Neuron (in vitro differentiated cells): ENCODE results near the gene IQSEC1.

Source experiments
- H2AFZ ChIP-seq: one replicate; pipeline ENCODE4 v1.6.1; 2013; ENCODE audit warnings: low read depth, mild to moderate bottlenecking, inconsistent platforms, low read length, moderate library complexity
- H3K27me3 ChIP-seq: one replicate; pipeline ENCODE4 v1.6.1; 2013; ENCODE audit warnings: low read length; ENCODE audit not compliant: insufficient read depth
- H3K36me3 ChIP-seq: one replicate; pipeline ENCODE4 v1.6.1; 2013; ENCODE audit warnings: low read length; ENCODE audit not compliant: insufficient read depth
- H3K4me1 ChIP-seq: one replicate; pipeline ENCODE4 v1.6.1; 2013; ENCODE audit warnings: low read length; ENCODE audit not compliant: insufficient read depth
- H3K4me3 ChIP-seq: 2 replicates; pipeline ENCODE4 v1.5.1; 2013; ENCODE audit warnings: mild to moderate bottlenecking, low read length, moderate library complexity
- H3K9me3 ChIP-seq: one replicate; pipeline ENCODE4 v1.6.1; 2013; ENCODE audit warnings: low read length

The IQSEC1 gene

DNA sequence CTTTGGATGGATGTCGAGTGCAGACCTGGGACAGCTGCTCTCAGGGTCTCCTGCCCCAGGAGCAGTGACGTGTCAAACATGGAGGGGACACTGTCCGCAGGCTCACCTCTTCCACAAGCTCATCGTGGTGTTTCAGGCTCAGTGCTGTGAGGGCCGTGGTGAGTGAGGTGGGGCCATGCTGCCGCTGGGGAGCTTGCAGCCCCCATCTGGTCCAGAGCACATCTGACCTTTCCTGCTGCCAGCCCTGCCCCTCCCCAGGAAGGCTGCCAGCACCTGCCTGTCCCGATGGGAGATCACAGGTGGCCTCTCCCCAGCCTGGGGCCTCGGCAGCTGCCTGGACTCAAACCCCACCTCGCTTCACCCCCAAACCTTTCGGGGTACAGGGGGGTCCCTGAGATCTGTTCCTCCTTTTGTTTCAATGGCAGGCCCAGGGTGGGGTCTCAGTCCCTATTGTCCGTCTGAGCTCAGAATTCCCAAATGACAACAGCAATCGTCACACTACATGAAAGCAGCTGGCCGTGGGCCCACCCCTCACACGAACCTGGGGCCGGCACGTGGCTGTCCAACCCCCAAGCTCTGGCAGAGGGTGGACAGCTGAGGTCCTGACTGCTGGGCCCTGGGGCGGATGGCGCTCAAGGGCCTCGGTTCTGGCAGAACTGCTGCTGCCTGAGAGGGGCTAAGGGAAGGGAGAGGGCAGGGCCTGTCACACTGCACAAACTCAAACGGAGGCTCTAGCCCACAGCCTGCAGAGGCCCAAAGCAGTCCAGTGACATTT, 166.9 kb downstream of the IQSEC1 start:
- no peak overlapping the region for H3K4me3 ChIP-seq
- peaks cover 85% of the 10 kb centered on the region for H3K36me3 ChIP-seq
- H3K4me1 ChIP-seq, result no peaks in the 10 kb centered on the region
- no peak overlapping the region for H2AFZ ChIP-seq
- H3K27me3 ChIP-seq, result no peaks in the 10 kb centered on the region
- H3K9me3 ChIP-seq, result no peaks in the 10 kb centered on the region

- Histone ChIP-seq H3K9me3 (no peaks in the 10 kb centered on the region), H3K27me3 (no peaks in the 10 kb centered on the region), H3K4me3 (no peak overlapping the region), H3K4me1 (no peaks in the 10 kb centered on the region), H3K36me3 (peaks cover 85% of the 10 kb centered on the region), H2AFZ (no peak overlapping the region)
Measured at GRCh38 chr3:12905316-12906071, 167.7 kb downstream of the IQSEC1 start.

GRCh38 chr3:12904951-12905315, 168.3 kb downstream of the IQSEC1 start:
- Histone ChIP-seq H2AFZ (no peak overlapping the region), H3K4me1 (no peaks in the 10 kb centered on the region), H3K36me3 (peaks cover 82% of the 10 kb centered on the region), H3K4me3 (no peak overlapping the region), H3K9me3 (no peaks in the 10 kb centered on the region), H3K27me3 (no peaks in the 10 kb centered on the region)

- H3K36me3 ChIP-seq, result peaks cover 76% of the 10 kb centered on the region
- no peaks in the 10 kb centered on the region for H3K4me1 ChIP-seq
- no peak overlapping the region for H3K4me3 ChIP-seq
- no peaks in the 10 kb centered on the region for H3K27me3 ChIP-seq
- no peak overlapping the region for H2AFZ ChIP-seq
- H3K9me3 ChIP-seq, result no peaks in the 10 kb centered on the region
Measured at GRCh38 chr3:12903881-12904280, 169.3 kb downstream of the IQSEC1 start.

- H3K9me3 ChIP-seq, result no peaks in the 10 kb centered on the region
- no peaks in the 10 kb centered on the region for H3K4me1 ChIP-seq
- no peak overlapping the region for H3K4me3 ChIP-seq
- H2AFZ ChIP-seq, result no peak overlapping the region
- H3K27me3 ChIP-seq, result no peaks in the 10 kb centered on the region
- H3K36me3 ChIP-seq, result peaks cover 73% of the 10 kb centered on the region
Measured at GRCh38 chr3:12903000-12903800, 170.0 kb downstream of the IQSEC1 start.

GRCh38 chr3:12902181-12902999, 170.8 kb downstream of the IQSEC1 start:
- H3K36me3 ChIP-seq, result peaks cover 72% of the 10 kb centered on the region
- no peaks in the 10 kb centered on the region for H3K4me1 ChIP-seq
- H3K9me3 ChIP-seq, result no peaks in the 10 kb centered on the region
- no peaks in the 10 kb centered on the region for H3K27me3 ChIP-seq
- no peak overlapping the region for H3K4me3 ChIP-seq
- no peak overlapping the region for H2AFZ ChIP-seq

- H2AFZ ChIP-seq, result no peak overlapping the region
- peaks cover 68% of the 10 kb centered on the region for H3K36me3 ChIP-seq
- no peaks in the 10 kb centered on the region for H3K9me3 ChIP-seq
- no peak overlapping the region for H3K4me3 ChIP-seq
- H3K27me3 ChIP-seq, result no peaks in the 10 kb centered on the region
- H3K4me1 ChIP-seq, result no peaks in the 10 kb centered on the region
Measured at GRCh38 chr3:12901623-12902045, 171.6 kb downstream of the IQSEC1 start.

DNA sequence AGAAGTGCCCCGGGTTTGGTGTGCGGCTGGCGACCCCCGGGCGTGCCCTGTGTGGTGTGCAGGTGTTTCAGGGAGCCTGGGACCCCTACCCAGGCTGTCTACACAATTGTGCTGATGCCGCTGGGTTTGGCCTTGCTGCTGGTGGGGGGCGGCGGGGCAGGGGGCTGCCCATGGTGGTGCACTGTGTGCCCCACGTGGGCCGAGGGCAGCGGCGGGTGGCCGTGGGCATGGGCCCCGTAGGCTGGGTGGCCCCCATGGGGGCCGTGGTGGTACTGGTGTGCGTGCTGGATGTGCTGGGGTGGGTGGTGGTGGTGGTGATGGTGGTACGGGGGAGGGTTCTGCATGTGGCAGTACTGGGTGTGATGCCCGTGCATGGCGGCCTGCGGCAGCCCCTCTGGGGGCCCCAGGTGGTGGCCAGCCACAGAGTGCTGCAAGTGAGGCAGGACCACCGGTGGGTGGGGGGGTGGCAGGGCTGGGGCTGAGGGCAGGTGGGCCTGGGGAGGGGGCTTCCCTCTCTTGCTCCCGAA, 172.3 kb downstream of the IQSEC1 start:
- Histone ChIP-seq H3K36me3 (peaks cover 62% of the 10 kb centered on the region), H2AFZ (no peak overlapping the region), H3K4me3 (no peak overlapping the region), H3K27me3 (no peaks in the 10 kb centered on the region), H3K4me1 (peaks cover 2% of the 10 kb centered on the region), H3K9me3 (no peaks in the 10 kb centered on the region)

GRCh38 chr3:12898965-12899755, 174.1 kb downstream of the IQSEC1 start:
- no peaks in the 10 kb centered on the region for H3K9me3 ChIP-seq
- H2AFZ ChIP-seq, result no peak overlapping the region
- no peaks in the 10 kb centered on the region for H3K27me3 ChIP-seq
- peaks cover 44% of the 10 kb centered on the region for H3K36me3 ChIP-seq
- peaks cover 2% of the 10 kb centered on the region for H3K4me1 ChIP-seq
- no peak overlapping the region for H3K4me3 ChIP-seq

- Histone ChIP-seq H3K36me3 (peaks cover 38% of the 10 kb centered on the region), H3K9me3 (no peaks in the 10 kb centered on the region), H3K4me3 (no peak overlapping the region), H3K27me3 (no peaks in the 10 kb centered on the region), H3K4me1 (peaks cover 2% of the 10 kb centered on the region), H2AFZ (no peak overlapping the region)
Measured at GRCh38 chr3:12898290-12898964, 174.8 kb downstream of the IQSEC1 start.

DNA sequence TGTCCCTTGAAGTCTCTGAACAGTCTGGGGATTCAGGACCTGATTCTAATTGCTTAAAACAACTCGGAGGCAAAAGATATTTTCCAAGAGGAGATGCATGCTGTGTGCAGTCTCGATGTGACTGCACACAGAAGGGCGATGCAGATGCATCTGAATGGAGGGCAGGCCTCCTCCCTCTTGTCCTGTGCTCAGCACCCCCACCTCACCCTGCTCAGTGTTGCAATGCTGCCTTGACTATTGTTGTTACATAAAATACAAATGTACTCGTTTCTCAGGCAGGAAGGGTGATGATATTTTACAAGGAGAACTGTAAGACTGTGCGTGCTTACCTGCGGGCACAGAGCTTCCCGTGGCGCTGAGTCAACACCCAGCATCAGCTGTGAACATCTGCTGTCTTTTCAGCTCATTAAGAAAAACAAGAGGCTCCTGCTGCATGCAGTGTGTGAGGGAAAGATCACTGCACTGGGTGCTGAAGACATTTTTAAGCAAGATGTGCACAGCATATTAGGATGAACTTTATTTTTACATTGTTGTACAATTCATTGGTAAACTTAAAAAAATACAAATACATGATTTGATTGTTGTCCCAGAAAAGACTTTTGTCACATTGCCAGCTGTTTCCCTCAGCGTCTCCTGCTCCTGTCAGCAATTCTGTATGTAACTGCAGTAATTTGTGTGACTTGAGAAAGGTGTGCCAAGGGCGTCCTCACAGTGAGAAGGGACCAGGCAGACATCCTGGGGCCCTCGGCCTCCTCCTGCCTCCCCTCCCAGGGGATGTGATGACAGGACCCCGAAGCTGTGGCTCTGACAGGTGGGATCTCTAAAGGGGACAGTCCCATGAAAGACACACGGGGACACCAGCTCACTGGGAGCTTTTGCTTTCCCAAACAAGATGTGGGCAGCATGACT, 175.6 kb downstream of the IQSEC1 start:
- Histone ChIP-seq H3K9me3 (no peaks in the 10 kb centered on the region), H3K4me1 (peaks cover 2% of the 10 kb centered on the region), H3K4me3 (no peak overlapping the region), H3K27me3 (no peaks in the 10 kb centered on the region), H2AFZ (no peak overlapping the region), H3K36me3 (peaks cover 33% of the 10 kb centered on the region)
